Right atrium auricular region (tissue), 2 donors: ENCODE results near the gene PRR12. TPM values are rescaled to one million over a fixed set of nuclear protein-coding genes. Genes with fewer than 3 reads are reported as not detected.
A peak's percentile ranks its signal among the peaks of the same experiment; 100 is the strongest.

Experiments used
- DNase-seq: peaks from one replicate; pipeline ENCODE4 v3.0.0-alpha.2; 2019; ENCODE audit warnings: low spot score
- H3K27ac ChIP-seq, 2 donors: fragments of 200-600 bp; sonication (generic); 1 replicate in 1 of 2; 2 replicates in 1 of 2; pipeline ENCODE4 v1.5.1; 2016 to 2019
- H3K27me3 ChIP-seq, 2 donors: fragments of 200-600 bp; sonication (generic); one replicate each; pipeline versions ENCODE4 v1.5.1 to v1.6.0; 2017 to 2019
- H3K36me3 ChIP-seq: fragments of 200-600 bp; sonication (generic); one replicate; pipeline ENCODE4 v1.5.1; 2016
- H3K4me1 ChIP-seq, 2 donors: fragments of 200-600 bp; sonication (generic); one replicate each; pipeline versions ENCODE4 v1.5.1 to v1.6.0; 2017 to 2019
- H3K4me3 ChIP-seq, 2 donors: fragments of 200-600 bp; sonication (generic); 1 replicate in 1 of 2; 2 replicates in 1 of 2; pipeline ENCODE4 v1.5.1; 2017 to 2019; ENCODE audit warnings: mild to moderate bottlenecking in 1 of 2, moderate library complexity in 1 of 2
- H3K9me3 ChIP-seq, 2 donors: fragments of 200-600 bp; sonication (generic); one replicate each; pipeline ENCODE4 v1.5.1; 2019
- total RNA-seq, 2 donors: library from RNA; depleted of rRNA; stranded (reverse); fragments of >200 nt; gene quantifications; one replicate each; pipeline ENCODE4 v1.1.0, GENCODE V29; 2016
- TF ChIP-seq, protein P1 (sequence below), 2 donors: fragments of 200-600 bp; sonication (generic); IDR thresholded peaks; one replicate each; pipeline ENCODE4 v1.5.1; 2019; ENCODE audit warnings: antibody characterized with exemption in 2 of 2

PRR12 gene
- total RNA-seq, 2 donors from 2014 or later = 6.6 to 13.3 TPM

DNA sequence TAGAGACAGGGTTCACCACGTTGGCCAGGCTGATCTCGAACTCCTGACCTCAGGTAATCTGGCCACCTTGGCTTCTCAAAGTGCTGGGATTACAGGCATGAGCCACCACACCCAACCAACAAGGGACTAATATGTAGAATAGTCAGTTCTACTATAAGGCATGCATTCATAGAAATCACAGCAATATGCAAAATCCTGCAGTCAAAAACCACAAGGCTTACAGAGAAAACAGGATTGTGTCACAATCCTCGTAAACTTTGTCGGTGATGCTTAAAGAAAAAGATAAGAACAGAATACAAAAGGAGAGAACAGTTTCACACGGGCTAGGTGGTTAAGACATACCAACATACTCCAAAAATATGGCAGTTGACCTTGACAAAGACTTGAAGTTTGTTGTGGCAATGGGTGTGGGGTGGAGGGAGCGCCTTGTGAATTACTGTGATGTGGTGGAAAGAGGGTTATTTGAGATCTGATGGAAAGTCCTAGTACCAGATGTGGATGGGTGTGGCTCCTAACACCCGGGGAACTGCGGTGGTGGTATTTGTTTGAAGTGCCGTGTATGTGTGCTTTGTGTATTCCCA is 23.0 kb upstream of the PRR12 start:
- DNase-seq = no peak
- Histone ChIP-seq H3K4me3 (no peak overlapping the region), H3K27me3 (no peaks in the 10 kb centered on the region), H3K27ac (no peak overlapping the region), H3K36me3 (no peaks in the 10 kb centered on the region), H3K4me1 (peaks cover 0 to 43% of the 10 kb centered on the region in 2 donors), H3K9me3 (no peaks in the 10 kb centered on the region)
- TF ChIP-seq, protein P1, sequence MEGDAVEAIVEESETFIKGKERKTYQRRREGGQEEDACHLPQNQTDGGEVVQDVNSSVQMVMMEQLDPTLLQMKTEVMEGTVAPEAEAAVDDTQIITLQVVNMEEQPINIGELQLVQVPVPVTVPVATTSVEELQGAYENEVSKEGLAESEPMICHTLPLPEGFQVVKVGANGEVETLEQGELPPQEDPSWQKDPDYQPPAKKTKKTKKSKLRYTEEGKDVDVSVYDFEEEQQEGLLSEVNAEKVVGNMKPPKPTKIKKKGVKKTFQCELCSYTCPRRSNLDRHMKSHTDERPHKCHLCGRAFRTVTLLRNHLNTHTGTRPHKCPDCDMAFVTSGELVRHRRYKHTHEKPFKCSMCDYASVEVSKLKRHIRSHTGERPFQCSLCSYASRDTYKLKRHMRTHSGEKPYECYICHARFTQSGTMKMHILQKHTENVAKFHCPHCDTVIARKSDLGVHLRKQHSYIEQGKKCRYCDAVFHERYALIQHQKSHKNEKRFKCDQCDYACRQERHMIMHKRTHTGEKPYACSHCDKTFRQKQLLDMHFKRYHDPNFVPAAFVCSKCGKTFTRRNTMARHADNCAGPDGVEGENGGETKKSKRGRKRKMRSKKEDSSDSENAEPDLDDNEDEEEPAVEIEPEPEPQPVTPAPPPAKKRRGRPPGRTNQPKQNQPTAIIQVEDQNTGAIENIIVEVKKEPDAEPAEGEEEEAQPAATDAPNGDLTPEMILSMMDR (IDR thresholded peaks at IDR 0.05) = no peak

DNA sequence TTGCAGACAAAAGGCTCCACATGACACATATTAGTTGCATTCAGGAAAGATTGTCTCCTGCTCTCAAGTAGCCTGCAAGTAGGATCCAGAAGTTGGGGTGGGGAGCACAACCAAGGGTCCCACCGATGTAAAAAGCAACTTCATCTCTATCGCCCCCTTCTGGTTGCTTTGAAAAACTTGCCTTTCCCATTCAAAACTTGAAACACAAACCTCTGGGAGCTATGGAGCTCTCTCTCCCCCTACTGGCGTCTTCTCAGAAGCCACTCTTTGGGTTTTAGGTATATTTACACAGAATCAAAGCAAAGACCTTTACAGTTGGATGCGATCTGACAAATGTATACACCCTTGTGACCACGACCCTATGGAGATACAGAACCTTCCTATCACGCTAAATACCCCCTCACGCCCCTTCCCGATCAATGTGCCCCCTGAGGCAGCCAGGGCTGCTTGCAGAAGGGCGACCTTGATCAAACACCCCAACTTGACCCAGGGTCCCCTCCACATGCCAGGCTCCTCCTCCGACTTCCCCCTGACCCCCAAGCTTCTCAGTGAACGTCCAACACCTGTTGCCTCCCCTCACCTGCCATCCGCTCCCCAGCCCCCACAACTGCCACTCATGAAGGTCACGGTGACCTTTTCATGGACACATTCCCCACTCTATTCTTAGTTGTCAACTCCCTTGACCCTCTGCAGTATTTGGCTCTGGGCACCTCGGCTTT is 20.7 kb upstream of the PRR12 start:
- Histone ChIP-seq H3K4me3 (no peak overlapping the region), H3K36me3 (peaks cover 21% of the 10 kb centered on the region), H3K27ac (peak overlapping the region; percentile 70 to 79), H3K27me3 (no peaks in the 10 kb centered on the region), H3K9me3 (no peaks in the 10 kb centered on the region), H3K4me1 (peaks cover 0 to 34% of the 10 kb centered on the region in 2 donors)
- DNase-seq = peak; percentile 67
- TF ChIP-seq, protein P1 (IDR thresholded peaks at IDR 0.05) = peak; percentile 85 to 97

DNA sequence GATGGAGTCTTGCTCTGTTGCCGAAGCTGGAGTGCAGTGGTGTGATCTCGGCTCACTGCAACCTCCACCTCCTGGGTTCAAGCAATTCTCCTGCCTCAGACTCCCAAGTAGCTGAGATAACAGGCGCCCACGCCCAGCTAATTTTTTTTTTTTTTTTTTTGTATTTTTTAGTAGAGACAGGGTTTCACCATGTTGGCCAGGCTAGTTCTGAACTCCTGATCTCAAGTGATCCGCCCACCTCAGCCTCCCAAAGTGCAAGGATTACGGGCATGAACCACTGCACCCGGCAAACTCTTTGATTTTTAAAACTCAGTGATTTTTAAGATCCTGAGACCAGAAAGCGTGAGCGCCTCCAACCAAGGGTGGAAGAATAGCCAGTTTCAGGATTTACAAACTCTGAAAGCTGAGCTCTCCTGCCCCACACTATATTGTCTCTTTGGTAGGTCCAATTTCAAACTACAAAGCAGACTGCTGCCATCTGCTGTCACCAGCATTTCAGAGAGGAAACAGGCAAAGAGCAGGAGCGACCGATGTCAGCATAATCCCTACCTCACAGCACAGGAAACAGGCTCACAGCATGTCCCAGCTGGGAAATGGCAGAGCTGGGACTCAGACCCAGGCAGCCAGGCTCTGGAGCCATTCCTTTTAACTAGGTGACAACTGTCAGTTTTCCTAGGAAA is 19.8 kb upstream of the PRR12 start:
- TF ChIP-seq, protein P1 (IDR thresholded peaks at IDR 0.05) = peak in 1 of 2 donors; percentile 44
- Histone ChIP-seq H3K4me1 (peaks cover 0 to 30% of the 10 kb centered on the region in 2 donors), H3K27ac (peak overlapping the region; percentile 70 to 79), H3K9me3 (no peaks in the 10 kb centered on the region), H3K36me3 (peaks cover 29% of the 10 kb centered on the region), H3K4me3 (no peak overlapping the region), H3K27me3 (no peaks in the 10 kb centered on the region)
- DNase-seq = no peak

DNA sequence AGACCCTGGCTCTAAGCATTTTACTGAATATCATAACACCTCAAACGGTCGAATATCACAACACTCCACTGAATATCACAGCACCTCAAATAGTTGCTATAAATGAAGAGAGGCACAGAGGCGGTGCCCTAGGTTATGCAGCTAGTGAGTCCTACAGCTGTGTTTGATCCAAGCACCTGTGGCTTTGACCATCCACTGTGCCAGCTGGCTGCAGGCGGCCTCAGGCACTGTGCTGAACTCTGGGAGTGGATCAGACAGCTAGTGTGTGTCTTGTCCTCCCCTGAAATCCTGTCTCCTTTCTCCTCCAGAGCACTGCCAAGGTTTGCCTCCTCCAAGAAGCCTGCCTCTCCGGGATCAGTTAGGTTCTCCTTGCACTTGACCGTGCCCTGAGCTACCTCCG is 18.0 kb upstream of the PRR12 start:
- no peak for DNase-seq
- Histone ChIP-seq H3K27ac (no peak overlapping the region), H3K27me3 (no peaks in the 10 kb centered on the region), H3K4me1 (peaks cover 0 to 28% of the 10 kb centered on the region in 2 donors), H3K9me3 (no peaks in the 10 kb centered on the region), H3K36me3 (peaks cover 34% of the 10 kb centered on the region), H3K4me3 (no peak overlapping the region)
- TF ChIP-seq, protein P1 (IDR thresholded peaks at IDR 0.05) = no peak

DNA sequence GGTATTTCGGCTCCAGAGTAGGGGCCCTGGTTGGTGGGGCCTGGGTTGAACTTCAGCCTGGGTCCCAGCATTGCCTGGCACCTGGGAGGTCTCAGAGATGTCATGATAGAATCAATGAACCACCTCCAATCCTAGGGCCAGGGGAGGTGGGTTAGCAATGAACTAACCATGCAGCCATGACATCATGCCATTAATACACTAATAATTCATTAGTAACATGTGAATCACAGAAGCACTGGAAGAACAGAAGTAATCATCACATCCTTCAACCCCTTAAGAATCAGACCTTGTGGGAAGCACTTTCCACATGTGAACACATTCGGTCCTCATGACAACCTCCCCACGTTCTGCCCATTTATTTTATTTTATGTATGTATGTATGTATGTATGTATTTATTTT is 17.6 kb upstream of the PRR12 start:
- Histone ChIP-seq H3K4me3 (no peak overlapping the region), H3K36me3 (peaks cover 34% of the 10 kb centered on the region), H3K4me1 (peaks cover 0 to 24% of the 10 kb centered on the region in 2 donors), H3K27me3 (no peaks in the 10 kb centered on the region), H3K9me3 (no peaks in the 10 kb centered on the region), H3K27ac (no peak overlapping the region)
- TF ChIP-seq, protein P1 (IDR thresholded peaks at IDR 0.05) = no peak
- no peak for DNase-seq
